GM19438 (cell line): ENCODE measurements around the gene AVP.

Source experiments
- ATAC-seq: cut with Tn5 transposase; IDR thresholded peaks from one replicate; pipeline ENCODE4 v1.9.1; 2021; ENCODE audit warnings: low read depth; ENCODE audit not compliant: unreplicated experiment

The AVP gene

GRCh38 chr20:3111507-3111906, 27.0 kb upstream of the AVP start:
- ATAC-seq = no peak

DNA sequence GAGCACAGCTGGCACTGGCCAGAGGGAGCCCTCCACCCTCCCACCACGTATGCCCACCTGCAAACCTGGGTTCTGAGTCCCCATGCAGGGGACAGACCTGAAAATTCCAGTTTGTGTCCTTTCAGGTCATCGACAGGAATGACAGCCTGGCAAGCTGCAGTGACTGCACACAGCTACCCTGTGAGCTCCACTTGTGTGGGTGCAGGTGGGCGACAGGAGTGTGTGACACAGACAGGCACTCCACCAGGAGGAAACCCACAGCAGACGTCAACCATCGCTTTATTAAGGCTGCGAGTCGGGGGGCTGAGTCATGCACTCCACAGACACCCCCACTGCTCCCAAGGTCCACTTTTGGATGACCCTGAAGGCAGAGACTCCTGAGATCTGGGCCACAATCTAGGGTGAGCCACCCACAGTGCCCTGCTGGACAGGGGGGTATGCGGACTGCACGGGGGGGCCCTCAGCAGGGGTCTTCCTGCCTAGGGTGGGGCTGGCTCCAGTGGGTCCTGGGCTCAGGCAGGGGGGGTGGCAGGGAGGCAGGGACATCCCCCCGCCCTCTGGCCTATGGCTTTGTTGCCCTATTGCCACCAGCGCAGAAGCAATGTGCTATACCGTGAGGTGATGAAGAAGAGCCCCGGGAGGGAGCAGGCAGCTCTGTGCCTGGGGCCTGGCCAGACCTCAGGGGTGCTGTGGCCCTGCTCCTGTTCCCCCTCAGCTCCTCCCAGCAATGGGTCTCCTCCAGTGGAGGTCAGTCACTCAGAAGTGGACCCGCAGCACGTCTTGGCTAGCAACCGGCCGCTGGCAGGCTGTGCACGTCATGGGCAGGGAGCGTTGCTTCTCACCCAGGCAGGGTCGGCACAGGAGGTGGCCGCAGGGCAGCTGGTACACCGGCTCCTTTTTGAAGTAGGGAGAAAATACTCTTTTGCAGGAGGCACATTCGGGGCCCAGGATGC, 25.1 kb upstream of the AVP start:
- ATAC-seq = no peak

GRCh38 chr20:3107464-3108025, 23.0 kb upstream of the AVP start:
- ATAC-seq = no peak

DNA sequence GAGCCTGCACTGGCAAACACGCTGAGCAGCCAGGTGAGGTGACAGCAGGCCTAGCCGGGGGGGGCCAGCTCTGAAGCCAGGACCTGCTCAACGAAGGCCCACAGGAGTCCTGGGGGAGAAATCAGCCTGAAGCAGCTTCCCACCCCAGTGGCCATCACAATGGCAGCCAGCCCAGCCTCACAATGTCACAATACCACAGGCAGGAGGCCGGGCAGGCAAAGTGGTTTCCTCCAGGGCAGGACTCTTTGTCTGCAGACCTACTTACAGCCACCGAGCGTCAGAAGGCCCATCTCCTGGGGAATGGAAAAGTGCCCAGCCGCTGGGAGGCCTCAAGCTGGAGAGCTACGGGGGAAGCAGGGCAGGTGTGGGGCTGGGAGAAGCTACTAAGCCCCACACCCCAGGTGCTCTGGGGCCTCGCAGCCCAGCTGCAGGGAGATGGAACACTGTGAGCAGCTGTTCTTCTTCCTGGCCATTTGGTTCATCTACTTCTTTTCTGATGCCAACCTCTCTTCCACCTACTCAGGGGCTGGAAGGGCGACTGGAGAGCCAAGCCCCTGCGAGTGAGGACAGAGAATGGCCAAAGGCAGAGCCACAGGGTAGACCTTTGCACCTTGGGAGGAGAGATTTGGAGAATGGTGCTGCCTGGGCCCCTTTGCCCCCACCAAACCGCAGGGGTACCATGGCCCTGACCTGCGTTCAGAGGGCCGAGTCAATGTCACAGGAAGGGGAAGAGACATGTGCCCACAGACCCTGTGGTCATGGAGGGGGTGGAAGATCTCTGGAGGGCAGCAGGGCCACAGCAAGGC, 22.3 kb upstream of the AVP start:
- no peak for ATAC-seq

DNA sequence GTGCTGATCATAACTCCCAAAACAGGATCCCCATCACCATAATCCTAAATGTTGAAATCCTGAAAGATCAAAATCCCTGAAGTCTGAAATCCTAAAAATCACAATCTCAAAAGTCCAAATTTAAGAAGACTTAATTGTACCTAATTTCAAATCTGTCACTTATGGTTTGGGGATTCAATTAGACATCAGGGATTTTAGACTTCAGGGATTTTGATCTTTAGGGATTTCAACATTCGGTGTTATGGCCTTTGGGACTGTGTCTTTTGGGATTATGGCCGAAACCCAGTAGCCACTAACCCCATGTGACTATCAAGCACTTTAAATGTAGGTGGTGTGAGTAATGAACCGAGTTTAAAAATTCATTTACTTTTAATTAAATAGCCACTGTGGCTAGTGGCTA, 21.7 kb upstream of the AVP start:
- no peak for ATAC-seq

DNA sequence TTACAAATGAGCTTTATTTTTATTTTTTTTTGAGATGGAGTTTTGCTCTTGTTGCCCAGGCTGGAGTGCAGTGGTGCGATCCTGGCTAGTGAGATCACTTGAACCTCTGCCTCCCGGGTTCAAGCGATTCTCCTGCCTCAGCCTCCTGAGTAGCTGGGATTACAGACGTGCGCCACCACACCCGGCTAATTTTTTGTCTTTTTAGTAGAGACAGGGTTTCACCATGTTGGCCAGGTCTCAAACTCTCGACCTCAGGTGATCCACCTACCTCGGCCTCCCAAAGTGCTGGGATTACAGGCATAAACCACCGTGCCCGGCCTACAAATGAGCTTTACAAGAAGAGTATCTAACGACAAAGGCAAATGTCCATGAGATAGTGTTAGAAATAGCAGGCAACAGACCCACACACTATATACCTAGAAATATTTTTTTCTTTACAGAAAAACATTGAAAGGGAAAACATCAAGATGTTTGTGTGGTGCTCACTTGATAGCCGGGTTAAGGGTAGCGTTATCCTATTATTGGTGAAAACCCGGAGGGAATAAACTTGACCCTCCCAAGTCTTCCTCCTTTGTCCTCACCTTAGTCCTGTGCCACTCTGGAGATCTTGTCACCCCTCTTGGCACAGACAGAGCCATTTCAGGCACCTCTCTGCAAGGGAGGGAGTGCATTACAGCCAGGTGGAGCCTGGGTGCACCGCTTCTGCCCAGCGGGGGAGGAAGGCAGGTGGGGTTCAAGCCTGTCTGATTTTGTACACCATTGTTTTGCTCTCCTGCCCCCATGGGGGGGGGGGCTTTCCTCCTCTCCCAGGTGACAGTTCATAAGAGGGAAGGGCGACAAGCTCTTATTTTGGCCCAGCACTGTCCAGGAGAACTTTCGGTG, 21.0 kb upstream of the AVP start:
- ATAC-seq = no peak

DNA sequence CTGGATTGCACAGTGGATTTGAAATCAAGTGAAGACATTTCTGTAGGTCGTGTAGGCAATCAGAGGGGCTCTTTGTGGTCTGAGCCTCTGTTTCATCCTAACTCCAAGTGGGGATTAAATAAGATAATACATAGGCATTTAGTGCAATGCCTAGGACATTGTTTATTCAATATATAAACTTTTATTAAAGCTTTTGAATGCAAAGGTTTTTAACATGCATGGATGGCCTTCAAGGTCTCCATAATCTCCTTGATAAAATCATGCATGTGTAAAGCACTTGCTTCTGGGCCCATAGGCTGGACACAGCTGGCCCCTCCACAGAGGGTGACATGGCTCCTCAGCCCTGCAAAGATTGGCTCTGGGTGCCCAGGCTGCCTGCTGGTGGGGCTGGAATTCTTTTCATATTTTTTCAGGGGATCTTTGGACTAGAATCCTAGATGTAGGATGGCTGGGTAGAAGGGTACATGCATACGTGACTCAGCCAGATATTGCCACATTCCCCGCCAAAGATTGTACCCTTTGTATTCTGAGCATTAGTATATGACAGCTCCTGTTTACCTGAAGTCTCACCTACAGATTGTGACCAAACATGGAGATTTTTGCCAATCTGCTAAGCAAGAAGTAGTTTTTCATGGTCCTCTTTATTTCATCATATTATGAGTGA, 19.0 kb upstream of the AVP start:
- no peak for ATAC-seq

DNA sequence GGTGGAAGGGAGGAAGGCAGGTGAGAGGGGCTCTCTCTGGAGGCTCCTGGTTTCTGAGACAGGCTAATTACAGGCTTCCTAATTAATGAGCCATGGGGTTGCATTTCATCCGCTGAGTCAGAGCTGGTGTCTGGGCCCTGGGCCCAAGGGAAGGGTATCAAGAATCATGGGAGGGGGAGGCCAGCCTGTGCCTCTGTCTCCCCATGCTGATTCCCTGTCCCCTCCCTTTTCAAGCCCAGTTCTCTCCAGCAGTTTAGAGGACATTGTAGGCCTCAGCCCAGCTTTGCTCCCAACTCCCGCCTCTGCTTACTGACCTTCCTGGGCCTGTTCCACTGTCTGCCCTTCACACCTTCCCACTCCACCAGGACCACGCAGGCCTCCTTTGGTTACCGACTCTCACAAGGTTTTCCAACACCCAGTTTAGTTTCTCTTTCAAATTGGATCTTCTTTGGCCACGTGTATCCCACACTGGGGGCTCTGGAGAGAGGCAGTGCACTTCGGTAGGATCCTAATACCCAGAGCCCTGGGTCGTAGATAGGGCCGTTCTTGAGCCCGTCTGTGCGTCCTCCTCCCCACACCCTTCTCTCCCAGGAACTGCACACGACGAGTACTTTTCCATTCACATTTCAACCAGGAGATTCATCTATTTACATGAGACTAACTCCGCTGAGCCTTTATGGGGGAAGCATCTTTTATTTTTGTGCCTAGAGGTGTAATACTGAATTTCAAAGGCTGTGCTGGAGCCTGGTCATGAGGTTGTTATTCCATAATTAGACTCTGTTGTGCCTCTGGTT, 18.2 kb upstream of the AVP start:
- no peak for ATAC-seq

- ATAC-seq = no peak
These were observed 17.4 kb upstream of the AVP start for GRCh38 chr20:3101737-3102574.

DNA sequence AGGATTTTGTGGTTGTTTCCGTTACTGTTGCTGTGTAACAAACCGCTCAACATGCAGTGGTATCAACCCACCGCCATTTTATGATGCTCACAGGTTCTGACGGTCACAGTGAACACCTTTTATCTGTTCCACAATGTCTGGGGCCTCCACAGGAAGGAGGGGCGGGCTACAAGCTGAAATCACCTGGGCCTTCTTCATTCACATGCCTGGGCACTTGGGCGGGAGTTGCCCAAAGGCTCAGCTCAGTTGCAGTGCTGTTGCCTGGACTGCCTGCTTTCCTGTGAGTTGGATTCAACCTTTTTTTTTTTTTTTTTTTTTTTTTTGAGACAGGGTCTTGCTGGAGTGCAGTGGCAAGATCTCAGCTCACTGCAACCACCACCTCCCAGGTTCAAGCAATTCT, 16.7 kb upstream of the AVP start:
- no peak for ATAC-seq

DNA sequence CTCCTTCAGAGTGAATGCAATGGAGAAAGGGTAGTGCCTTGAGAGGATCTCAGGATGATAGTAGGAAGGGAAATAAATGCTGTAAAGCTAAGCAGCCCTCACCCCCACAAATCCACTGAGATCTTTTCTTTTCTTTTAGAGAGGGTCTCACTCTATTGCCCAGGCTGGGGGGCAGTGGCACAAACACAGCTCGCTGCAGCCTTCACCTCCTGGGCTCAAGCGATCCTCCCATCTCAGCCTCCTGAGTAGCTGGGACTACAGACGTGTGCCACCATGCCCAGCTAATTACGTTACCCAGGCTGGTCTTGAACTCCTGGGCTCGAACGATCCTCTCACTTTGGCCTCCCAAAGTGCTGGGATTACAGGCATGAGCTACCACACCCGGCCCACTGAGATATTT, 16.0 kb upstream of the AVP start:
- no peak for ATAC-seq

GRCh38 chr20:3094848-3095629, 10.5 kb upstream of the AVP start:
- ATAC-seq = no peak

DNA sequence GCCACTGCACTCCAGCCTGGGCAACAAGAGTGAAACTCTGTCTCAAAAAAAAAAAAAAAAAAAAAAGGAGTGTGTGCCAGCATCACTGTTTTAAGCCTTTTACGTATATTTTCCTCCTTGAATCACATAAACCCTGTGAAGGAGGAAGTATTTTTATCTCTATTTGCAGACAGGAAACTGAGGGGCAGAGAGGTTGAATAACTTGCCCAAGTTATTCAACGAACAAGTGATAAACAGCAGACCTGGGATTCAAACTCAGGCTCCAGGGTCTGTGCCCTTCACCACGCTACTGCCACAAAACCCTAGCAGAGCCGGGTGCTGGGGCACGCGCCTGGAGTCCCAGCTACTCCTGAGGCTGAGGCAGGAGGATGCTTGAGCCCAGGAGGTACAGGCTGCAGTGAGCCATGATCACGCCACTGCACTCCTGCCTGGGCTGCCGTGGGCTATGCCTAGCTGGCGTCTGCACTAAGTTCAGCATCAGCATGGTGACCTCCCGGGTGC, 9.4 kb upstream of the AVP start:
- no peak for ATAC-seq

- no peak for ATAC-seq
These were observed 8.3 kb upstream of the AVP start for GRCh38 chr20:3092611-3093379.

DNA sequence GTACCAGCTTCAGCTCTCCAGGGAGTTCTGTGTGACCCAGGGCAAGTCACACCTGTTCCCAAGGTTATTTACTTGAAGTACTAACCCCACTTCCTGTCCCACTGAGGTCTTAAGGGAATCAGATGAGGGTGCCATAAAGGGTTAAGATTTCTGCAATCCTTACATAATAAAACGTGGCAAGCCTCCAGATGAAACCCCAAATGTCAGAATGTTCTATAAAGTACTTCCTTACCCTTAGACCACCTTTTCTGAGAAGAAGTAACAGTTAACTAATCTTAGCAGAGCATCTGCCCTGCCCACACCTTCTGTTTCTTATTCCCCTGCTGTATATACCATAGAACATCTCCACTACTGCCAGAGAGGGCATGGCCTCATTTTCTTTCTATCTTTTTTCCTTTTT, 6.0 kb upstream of the AVP start:
- no peak for ATAC-seq

DNA sequence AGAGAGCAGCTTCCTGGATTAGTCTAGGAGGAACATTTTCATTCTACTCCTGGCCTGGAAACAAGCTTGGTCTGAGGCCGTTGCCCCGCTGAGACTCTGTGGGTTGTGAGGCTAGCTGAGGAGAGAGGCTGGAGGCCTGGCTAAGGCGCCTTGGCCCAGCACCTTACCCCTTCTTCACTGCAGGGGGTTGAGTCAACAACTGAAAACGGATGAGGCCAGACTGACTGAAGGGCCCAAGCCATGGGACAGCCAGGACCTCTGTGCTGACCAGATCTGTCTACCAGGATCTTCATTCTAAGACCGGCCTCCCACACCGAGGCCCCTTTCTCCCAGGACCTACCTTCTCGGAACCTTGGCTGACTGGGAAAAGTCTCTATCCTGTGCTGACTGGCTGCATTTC, 3.5 kb upstream of the AVP start:
- ATAC-seq = no peak
